ENCODE measurements around the gene TRAPPC12.
"Not testable (repeated sequence)": the region's sequence is repeated elsewhere in the genome, so short reads cannot be mapped to it uniquely, and the experiment has no call there.

TRAPPC12 gene

DNA sequence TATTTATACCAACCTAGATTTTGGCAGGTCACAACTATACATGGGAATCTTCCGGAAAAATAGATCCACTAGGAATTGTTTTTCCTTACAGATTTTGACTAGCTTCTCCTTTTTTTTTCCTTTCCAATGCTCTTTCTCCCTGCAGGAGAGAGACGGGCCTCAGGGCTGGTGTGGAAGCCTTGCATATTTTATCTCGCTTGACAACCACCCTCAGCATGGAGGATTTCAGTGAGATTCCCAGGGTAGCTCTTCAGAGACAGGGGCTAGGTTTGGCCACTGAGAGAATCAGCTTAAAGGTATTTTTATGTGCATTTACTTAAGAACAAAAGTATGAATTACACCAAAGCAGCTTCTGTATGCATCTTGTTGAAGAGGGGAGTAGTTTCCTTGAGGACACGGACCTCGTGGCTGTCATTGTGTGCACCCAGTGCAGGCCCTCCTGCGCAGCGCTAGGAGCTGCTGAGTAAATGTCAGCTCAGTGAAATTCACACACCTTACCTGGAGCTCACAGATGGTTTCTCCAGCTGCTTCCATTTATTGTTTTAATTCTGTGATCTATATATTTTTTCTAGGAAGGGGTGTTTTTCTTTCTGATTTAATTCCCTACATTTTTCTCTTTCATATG is 54.4 kb downstream of the TRAPPC12 start:
- DNase-seq = no peak

DNA sequence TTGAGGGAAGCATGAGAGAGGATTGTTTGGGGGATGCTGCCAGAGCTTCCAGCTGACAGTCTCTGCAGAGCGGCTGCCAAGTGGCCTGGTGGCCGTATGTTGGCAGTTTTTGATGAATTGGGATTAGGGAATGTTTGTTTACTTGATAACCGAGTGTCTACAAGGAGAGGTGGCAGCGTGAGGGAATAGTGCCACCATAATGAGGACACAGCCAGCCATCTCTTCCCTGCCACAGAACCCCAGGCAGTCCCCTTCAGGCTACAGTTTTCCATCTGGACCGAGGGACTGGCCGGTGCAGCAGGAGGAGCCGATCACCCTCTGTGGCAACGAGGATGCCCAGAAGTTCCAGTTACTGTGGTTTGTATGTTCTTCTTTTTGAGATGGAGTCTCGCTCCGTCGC is 55.2 kb downstream of the TRAPPC12 start:
- no peak for DNase-seq

- DNase-seq = peak; percentile 35
Measured at GRCh38 chr2:3435445-3435844, 56.0 kb downstream of the TRAPPC12 start.

GRCh38 chr2:3440477-3440876 is 61.0 kb downstream of the TRAPPC12 start:
- DNase-seq = no peak

GRCh38 chr2:3441465-3441864 is 62.0 kb downstream of the TRAPPC12 start:
- no peak for DNase-seq

- DNase-seq = no peak
Measured at GRCh38 chr2:3442185-3442584, 62.7 kb downstream of the TRAPPC12 start.

GRCh38 chr2:3443083-3443482 is 63.6 kb downstream of the TRAPPC12 start:
- DNase-seq = no peak

- no peak for DNase-seq
Measured at GRCh38 chr2:3443506-3444084, 64.1 kb downstream of the TRAPPC12 start.

DNA sequence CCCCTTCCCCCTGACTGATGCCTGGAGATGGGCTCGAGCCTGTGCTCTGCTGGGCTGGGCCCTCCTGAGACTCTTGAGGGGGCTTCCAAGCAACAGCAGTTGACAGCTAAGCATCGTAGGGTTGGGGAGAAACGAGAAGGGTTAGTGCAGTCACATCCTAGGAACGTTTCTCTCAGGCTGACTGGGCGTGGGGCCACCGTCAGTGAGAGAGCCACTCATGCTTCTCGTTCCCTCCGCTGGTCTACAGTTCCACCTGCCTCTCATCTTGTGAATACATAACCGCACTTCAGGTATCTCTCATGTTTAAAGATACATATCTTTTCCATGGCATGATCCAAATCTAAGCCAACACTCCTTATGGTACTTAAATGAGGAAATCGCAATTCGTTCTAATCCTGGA is 66.4 kb downstream of the TRAPPC12 start:
- no peak for DNase-seq

DNA sequence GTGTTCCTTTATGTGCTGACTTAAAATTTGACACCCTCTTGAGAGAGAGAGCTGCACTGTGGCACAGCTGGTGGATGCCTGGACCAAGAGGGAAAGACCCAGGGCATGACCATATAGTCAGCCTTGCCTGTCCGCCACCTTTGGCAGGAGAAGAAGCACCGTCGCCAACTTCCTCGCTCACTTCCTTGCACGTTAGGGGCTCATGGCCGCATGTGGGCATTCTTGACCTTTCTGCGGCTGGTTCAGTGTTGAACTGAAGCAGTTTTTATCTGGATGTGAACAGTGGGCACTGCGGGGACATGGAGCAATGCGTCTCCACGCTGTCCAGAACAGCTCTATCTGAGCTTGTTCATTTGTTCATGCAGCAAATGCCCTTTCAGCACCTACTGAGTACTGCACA is 66.9 kb downstream of the TRAPPC12 start:
- DNase-seq = no peak

GRCh38 chr2:3447186-3447585 is 67.7 kb downstream of the TRAPPC12 start:
- not testable (repeated sequence) for DNase-seq

DNA sequence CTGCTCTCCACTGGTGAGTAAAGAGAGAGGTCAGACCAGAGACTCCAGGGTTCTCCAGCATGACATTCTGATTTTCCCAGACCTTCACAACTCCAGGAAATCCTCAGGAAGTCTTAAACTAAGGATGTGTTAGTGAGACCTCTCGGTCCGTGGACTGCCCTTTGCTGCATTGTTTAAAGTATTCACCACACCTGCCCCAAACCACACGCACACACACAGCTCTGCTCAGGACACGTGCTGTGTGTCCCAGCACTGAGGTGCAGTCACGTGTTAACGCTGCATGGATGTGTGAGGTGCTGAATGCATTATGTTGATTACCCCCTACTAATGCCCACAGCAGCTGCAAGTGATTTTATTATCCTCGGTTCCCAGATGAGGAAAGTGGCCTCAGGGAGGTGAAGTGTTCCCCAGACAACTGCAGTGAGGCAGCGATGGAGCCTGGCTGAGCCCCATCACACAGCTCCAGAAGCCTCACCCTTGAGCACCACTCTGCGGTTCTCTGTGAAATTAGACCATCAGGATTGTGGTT is 68.4 kb downstream of the TRAPPC12 start:
- no peak for DNase-seq

- not testable (repeated sequence) for DNase-seq
Measured at GRCh38 chr2:3448441-3448911, 69.0 kb downstream of the TRAPPC12 start.

DNA sequence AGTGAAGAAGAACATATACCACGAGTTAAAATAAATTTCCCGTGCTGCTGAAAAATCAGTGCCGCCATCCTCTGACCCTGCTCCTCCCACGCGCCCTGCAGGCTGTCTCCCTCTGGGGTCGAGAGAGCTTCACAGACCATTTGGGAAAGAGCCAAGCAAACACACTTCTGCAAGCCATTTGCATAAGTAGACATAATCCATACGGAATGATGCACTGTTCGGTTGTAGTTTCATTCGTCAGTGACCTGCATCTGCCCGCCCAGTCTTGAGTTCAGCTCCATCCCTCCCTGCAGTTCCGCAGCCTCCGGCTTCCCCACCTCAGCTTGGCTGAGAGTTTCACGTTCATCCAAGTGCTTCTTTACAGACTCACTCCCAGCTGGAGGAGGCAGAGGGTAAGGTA is 69.6 kb downstream of the TRAPPC12 start:
- no peak for DNase-seq

GRCh38 chr2:3449936-3450335 is 70.4 kb downstream of the TRAPPC12 start:
- no peak for DNase-seq

DNA sequence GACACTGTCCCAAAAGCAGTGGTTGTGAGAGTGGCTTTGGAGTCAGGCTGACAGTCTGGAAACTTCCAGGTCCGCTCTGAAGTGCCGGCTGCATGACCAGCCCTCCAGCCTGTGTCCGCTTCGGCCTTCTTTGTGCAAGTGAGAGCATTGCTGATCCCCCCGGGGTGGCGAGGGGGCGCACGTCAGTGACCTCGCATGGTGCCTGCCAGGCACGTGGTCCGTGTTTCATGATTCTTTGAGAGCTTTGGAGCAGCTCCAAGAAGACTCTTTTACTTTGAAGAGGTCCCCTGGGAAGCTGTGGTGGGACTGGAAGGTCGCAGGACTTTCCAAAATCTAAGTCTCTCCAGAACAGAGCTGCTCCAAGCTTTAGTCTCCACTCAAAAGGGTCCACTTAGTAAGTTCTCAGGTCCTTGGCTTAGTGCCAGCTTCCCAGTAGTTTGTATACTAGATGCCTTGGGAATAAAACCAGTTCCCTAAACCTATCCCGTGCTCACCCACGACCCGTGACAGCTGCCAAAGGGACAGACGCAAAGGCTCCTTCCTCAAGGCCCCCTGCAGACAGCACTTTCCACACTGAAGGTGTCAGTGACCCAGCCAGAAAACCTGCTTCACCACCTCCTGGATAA is 71.0 kb downstream of the TRAPPC12 start:
- peak; percentile 40 for DNase-seq

DNA sequence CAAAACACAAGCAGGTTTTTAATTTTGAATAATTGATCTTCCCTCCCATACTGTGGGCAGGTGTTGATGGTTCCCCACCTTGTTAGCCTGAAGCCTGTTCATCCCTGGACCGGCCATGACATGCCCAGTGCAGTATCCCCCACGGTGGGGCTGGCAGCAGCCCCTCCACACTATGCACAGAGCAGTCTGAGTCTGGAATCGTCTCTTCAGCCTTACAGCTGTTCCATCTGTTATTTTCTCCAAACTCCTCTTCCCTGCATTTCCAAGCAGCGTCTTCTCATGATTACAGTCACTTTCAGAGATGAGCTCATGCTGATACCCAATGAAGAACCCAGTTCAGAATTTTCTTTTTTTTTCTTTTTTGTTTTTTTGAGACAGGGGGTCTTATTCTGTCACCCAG is 71.7 kb downstream of the TRAPPC12 start:
- peak; percentile 40 for DNase-seq

DNA sequence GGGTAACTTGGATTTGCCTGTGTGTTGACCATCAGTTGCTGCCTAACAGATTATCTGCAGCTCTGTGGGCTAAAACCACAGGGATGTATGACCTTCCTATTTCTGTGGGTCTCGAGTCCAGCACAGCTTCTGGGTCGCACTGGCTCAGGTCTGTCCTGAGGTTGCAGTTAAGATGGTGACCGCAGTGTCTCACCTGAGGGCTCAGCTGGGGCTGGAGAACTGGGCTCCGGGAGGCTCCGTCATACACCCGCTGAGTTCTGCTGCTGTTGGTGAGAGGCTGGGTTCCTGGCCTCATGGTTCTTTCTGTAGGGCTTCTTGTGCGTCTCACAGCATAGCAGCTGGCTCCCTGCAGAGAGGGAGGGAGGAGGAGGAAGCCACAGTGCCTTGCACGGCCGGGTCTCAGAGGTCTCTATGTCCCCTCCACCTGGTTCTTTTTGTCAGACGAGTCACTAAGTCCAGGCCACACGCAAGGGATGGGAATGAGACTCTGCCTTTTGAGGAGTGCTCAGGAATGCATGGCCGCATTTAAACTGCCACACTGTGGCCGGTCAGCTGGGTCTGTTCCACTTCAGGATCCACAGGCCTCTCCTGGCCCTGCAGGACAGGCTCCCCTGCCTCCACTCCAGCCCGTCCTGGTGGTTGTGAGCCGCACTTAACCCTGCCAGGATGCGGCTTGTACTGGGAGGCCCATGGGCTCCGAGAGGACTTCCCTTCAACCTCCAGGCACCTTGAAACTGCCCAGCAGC is 72.6 kb downstream of the TRAPPC12 start:
- DNase-seq = no peak

DNA sequence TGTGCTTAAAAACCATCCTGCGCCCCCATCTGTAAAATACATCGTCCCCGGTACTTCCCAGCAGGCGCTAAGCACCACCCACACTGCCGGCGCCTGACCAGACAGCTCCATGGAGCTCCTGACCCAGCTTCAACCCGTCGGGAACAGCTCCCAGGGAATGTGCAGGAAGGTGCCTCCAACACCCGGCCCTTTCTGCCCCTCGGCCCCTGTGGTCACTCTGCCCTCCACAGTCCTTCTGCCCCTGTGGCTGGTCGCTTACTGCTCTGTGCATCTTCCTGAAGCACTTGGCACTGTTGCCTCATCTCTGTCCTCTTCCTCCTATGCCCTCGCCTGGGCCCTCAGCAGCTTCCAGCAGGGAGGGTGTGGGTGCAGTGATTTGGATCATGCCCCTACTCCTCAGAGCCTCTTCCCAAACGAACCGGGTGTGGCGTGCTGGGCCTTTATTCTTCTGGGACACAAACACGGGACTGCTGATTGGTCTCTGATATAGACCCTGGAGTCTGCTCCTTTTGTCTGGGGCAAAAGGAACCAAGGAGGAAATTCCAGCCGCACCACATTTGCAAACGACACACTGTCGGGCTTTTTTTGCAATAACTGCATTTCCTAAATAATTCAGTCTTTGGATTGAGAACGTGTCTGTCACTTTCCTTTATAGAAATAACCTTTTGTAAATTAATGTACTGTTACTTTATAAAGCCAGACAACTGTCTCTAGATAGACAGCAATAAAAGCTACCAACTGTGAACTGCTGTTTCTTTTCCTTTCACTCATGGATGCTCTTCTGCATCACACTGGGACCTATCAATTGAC is 73.9 kb downstream of the TRAPPC12 start:
- no peak for DNase-seq

- DNase-seq = not testable (repeated sequence)
Measured at GRCh38 chr2:3454005-3454404, 74.5 kb downstream of the TRAPPC12 start.

GRCh38 chr2:3454802-3455201 is 75.3 kb downstream of the TRAPPC12 start:
- DNase-seq = no peak

DNA sequence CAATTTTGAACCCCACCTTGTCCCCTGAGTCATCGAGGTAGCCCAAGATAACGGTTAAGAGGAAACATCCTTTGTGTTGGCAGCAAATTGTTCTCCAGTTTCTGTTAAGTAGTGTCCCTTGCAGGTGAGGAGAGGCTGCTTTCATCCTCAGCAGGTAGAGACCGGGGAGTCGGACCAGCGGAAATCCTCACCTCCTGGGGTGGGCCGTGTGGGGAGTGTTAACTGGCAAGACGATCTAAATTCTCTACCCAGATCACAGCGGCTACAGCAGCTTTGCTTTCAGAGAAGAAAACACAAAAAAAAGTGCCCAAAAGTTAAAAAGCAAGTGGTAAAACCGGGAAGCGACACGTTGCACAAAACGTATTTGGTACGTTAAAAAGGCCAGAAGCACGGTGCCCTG is 76.6 kb downstream of the TRAPPC12 start:
- DNase-seq = no peak
